Endodermal cell (in vitro differentiated cells): ENCODE results near the gene SYNPO2. TPM values are rescaled to one million over a fixed set of nuclear protein-coding genes. Genes with fewer than 3 reads are reported as not detected.

Source experiments
- DNase-seq: peaks from one replicate; pipeline ENCODE4 v3.0.0-alpha.2; 2017
- H3K27ac ChIP-seq: 2 replicates; pipeline ENCODE4 v1.5.1; 2013; ENCODE audit warnings: mild to moderate bottlenecking, low read depth, low read length, moderate library complexity
- H3K27me3 ChIP-seq: 2 replicates; pipeline ENCODE4 v1.6.1; 2013; ENCODE audit warnings: mild to moderate bottlenecking, low read length, moderate library complexity; ENCODE audit not compliant: insufficient read depth, control insufficient read depth, poor library complexity, severe bottlenecking
- H3K36me3 ChIP-seq: 2 replicates; pipeline ENCODE4 v1.7.0; 2013; ENCODE audit warnings: mild to moderate bottlenecking, low read length, moderate library complexity; ENCODE audit not compliant: control insufficient read depth, insufficient read depth
- H3K4me1 ChIP-seq: one replicate; pipeline ENCODE4 v1.7.0; 2013; ENCODE audit warnings: low read length; ENCODE audit not compliant: control insufficient read depth, insufficient read depth
- H3K4me3 ChIP-seq: 2 replicates; pipeline ENCODE4 v1.5.1; 2013; ENCODE audit warnings: mild to moderate bottlenecking, low read length, moderate library complexity
- H3K9ac ChIP-seq: 2 replicates; pipeline ENCODE4 v1.6.1; 2013; ENCODE audit warnings: mild to moderate bottlenecking, low read length, moderate library complexity; ENCODE audit not compliant: poor library complexity, severe bottlenecking; ENCODE audit errors: extremely low read depth
- H3K9me3 ChIP-seq: 2 replicates; pipeline ENCODE4 v1.6.1; 2013; ENCODE audit warnings: mild to moderate bottlenecking, low read length, moderate library complexity; ENCODE audit not compliant: control insufficient read depth
- H3K27ac Mint-ChIP-seq: 2 replicates; pipeline ENCODE4 v1.8.0; 2020; ENCODE audit warnings: mixed read lengths
- H3K27me3 Mint-ChIP-seq: 2 replicates; pipeline ENCODE4 v1.8.0; 2021; ENCODE audit warnings: mild to moderate bottlenecking, mixed read lengths; ENCODE audit not compliant: insufficient read depth
- H3K36me3 Mint-ChIP-seq: 2 replicates; pipeline ENCODE4 v1.8.0; 2020; ENCODE audit warnings: low read depth, mixed read lengths
- H3K4me1 Mint-ChIP-seq: 2 replicates; pipeline ENCODE4 v1.8.0; 2020; ENCODE audit warnings: mixed read lengths
- H3K4me3 Mint-ChIP-seq: 2 replicates; pipeline ENCODE4 v1.8.0; 2020; ENCODE audit warnings: mild to moderate bottlenecking, moderate library complexity, mixed read lengths
- H3K9me3 Mint-ChIP-seq: 2 replicates; pipeline ENCODE4 v1.8.0; 2020; ENCODE audit warnings: mild to moderate bottlenecking, mixed read lengths
- WGBS, 2 experiments: methylation state at CpG; one replicate each; pipeline versions ENCODE4 v1.1.5 to v1.1.7; 2013; ENCODE audit warnings: missing lambda C conversion rate in 2 of 2, mixed read lengths in 1 of 2; ENCODE audit not compliant: insufficient coverage in 1 of 2, insufficient read length in 1 of 2; 5-methylcytosine and 5-hydroxymethylcytosine counted together
- total RNA-seq, 2 donors: library from RNA; stranded (reverse); fragmentation: NEBNext Ultra II Directional in 1 of 2; extraction: Animal tissue kit (Norgen Biotek cat#: 25700) in 1 of 2; gene quantifications; 2 replicates in 1 of 2; 3 replicates in 1 of 2; pipeline ENCODE4 v1.2.1, GENCODE V29; 2021
- TF ChIP-seq, protein P1 (sequence below): fragments of 200-600 bp; sonication (generic); conservative IDR thresholded peaks from 2 replicates; pipeline ENCODE4 v1.5.0; 2021; ENCODE audit warnings: antibody characterized with exemption, mild to moderate bottlenecking

The SYNPO2 gene
- total RNA-seq, 2 donors from 2014 or later = 0.09 to 0.37 TPM

- no peaks in the 10 kb centered on the region for H3K4me1 ChIP-seq
- H3K27me3 ChIP-seq = no peaks in the 10 kb centered on the region
- WGBS, 2 experiments = 95 to 100% methylated on average over 2 of the region's 2 CpGs
- TF ChIP-seq, protein P1, sequence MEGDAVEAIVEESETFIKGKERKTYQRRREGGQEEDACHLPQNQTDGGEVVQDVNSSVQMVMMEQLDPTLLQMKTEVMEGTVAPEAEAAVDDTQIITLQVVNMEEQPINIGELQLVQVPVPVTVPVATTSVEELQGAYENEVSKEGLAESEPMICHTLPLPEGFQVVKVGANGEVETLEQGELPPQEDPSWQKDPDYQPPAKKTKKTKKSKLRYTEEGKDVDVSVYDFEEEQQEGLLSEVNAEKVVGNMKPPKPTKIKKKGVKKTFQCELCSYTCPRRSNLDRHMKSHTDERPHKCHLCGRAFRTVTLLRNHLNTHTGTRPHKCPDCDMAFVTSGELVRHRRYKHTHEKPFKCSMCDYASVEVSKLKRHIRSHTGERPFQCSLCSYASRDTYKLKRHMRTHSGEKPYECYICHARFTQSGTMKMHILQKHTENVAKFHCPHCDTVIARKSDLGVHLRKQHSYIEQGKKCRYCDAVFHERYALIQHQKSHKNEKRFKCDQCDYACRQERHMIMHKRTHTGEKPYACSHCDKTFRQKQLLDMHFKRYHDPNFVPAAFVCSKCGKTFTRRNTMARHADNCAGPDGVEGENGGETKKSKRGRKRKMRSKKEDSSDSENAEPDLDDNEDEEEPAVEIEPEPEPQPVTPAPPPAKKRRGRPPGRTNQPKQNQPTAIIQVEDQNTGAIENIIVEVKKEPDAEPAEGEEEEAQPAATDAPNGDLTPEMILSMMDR = no peak
- no peak for DNase-seq
- H3K9ac ChIP-seq = no peak overlapping the region
- Mint-ChIP-seq H3K27me3 (no peaks in the 10 kb centered on the region), H3K9me3 (no peaks in the 10 kb centered on the region), H3K36me3 (no peaks in the 10 kb centered on the region), H3K4me1 (no peaks in the 10 kb centered on the region), H3K27ac (no peak overlapping the region), H3K4me3 (no peak overlapping the region)
- no peak overlapping the region for H3K27ac ChIP-seq
- H3K36me3 ChIP-seq = no peaks in the 10 kb centered on the region
- H3K9me3 ChIP-seq = no peaks in the 10 kb centered on the region
- H3K4me3 ChIP-seq = no peak overlapping the region
These were observed 47.2 kb downstream of the SYNPO2 start for GRCh38 chr4:118935819-118936218.

DNA sequence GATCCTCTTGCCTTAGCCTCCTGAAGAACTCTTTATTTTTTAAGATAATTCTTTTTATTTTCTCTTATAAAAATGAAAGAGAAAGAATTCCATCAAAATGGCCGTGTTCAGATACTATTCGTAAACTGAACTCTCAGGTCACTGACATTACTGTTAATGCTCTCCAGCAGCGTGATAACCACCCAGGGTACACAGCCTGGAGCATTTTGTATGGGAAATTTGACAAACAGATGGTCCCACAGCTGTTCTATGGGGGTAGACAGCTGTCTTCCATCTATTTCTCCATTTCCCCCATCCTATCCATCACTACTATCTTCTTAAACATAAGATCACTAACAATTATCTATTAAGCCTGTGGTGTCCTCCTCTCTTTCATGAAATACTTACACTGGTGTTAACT, 47.8 kb downstream of the SYNPO2 start:
- Mint-ChIP-seq H3K36me3 (no peaks in the 10 kb centered on the region), H3K9me3 (no peaks in the 10 kb centered on the region)
- 93 to 100% methylated on average over 2 to 3 of the region's 3 CpGs for WGBS, 2 experiments

GRCh38 chr4:118939169-118939783, 50.6 kb downstream of the SYNPO2 start:
- 84 to 88% methylated on average over 4 to 10 of the region's 10 CpGs for WGBS, 2 experiments
- no peak overlapping the region for H3K4me3 Mint-ChIP-seq
- H3K27me3 ChIP-seq = no peaks in the 10 kb centered on the region
- no peak overlapping the region for H3K4me3 ChIP-seq
- H3K9me3 Mint-ChIP-seq = no peaks in the 10 kb centered on the region
- no peak for DNase-seq
- H3K4me1 ChIP-seq = no peaks in the 10 kb centered on the region
- no peaks in the 10 kb centered on the region for H3K36me3 ChIP-seq
- H3K27ac Mint-ChIP-seq = no peak overlapping the region
- TF ChIP-seq, protein P1 = no peak
- H3K27me3 Mint-ChIP-seq = no peaks in the 10 kb centered on the region
- H3K36me3 Mint-ChIP-seq = no peaks in the 10 kb centered on the region
- H3K9me3 ChIP-seq = no peaks in the 10 kb centered on the region
- H3K27ac ChIP-seq = no peak overlapping the region
- H3K4me1 Mint-ChIP-seq = peaks cover 4% of the 10 kb centered on the region
- no peak overlapping the region for H3K9ac ChIP-seq

More for the DNA sequence above, 47.8 kb downstream of the SYNPO2 start:
- Mint-ChIP-seq H3K27me3 (no peaks in the 10 kb centered on the region), H3K27ac (no peak overlapping the region), H3K4me1 (no peaks in the 10 kb centered on the region), H3K4me3 (no peak overlapping the region)
- H3K9me3 ChIP-seq = no peaks in the 10 kb centered on the region
- H3K36me3 ChIP-seq = no peaks in the 10 kb centered on the region
- TF ChIP-seq, protein P1 = no peak
- no peaks in the 10 kb centered on the region for H3K4me1 ChIP-seq
- no peaks in the 10 kb centered on the region for H3K27me3 ChIP-seq
- no peak overlapping the region for H3K9ac ChIP-seq
- no peak overlapping the region for H3K27ac ChIP-seq
- no peak overlapping the region for H3K4me3 ChIP-seq
- no peak for DNase-seq
